Activated CD8-positive, alpha-beta memory T cell treated with anti-CD3 and anti-CD28 coated beads, Interleukin-2, amount 50 U/mL, for 1 hour (primary cell): ENCODE data around the gene CYP4V2.
"Not testable (repeated sequence)": the region's sequence is repeated elsewhere in the genome, so short reads cannot be mapped to it uniquely, and the experiment has no call there.

Source experiments
- DNase-seq: peaks from one replicate; pipeline ENCODE4 v3.0.0-alpha.2; 2020; ENCODE audit errors: extremely low read depth

Gene CYP4V2

GRCh38 chr4:186228514-186228894, 37.1 kb downstream of the CYP4V2 start:
- DNase-seq, result no peak

- DNase-seq, result no peak
Measured at GRCh38 chr4:186234367-186234766, 43.0 kb downstream of the CYP4V2 start.

GRCh38 chr4:186236126-186236525, 44.8 kb downstream of the CYP4V2 start:
- no peak for DNase-seq

GRCh38 chr4:186240452-186240847, 49.1 kb downstream of the CYP4V2 start:
- no peak for DNase-seq

DNA sequence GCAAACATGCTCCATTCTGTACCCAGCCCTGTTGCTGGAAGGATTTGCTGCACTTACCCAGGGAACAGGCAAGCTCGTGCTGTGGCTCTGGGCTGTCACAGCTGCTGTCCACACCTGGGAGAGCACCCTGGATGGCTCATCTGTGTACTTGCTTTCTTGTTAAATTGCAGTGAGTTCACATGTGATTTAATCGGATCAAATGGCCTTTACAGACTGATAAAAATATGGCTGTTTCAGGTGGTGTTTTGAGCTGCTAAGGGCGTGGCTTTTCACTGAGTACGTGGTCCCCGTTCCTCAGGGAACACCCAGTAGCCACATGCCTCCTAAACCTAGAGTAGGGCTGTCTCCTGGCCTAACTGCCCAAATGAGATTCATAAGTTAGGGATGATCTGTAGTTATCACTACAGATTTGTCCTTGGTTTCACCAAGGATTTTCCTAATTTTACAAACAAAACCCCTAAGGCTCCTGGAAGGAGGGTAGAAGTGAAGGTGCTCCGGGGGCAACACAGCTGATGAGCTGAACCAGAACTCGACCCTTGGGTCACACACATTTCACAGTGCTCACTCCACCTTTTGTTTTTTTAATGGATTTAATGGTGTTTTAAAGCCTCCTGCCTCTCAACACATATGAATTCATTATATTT, 49.6 kb downstream of the CYP4V2 start:
- DNase-seq, result no peak

DNA sequence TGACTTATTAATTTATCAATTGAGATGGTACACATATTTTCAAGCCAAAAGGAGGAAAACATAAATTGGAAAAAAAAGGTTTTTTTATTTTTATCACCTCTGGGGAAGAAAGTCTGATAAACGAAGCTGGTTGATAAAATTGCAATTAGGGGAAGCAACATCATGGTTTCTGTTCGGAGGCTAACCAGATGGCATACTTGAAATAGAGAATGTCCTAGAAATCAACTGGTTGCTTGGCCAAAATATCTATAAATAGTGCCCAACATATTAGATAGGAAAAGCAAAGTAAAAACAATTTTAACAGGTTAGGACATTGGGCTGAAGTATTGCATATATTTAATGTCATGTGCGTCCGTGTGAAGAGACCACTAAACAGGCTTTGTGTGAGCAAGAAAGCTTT, 50.2 kb downstream of the CYP4V2 start:
- no peak for DNase-seq

- not testable (repeated sequence) for DNase-seq
Measured at GRCh38 chr4:186242031-186242430, 50.7 kb downstream of the CYP4V2 start.

GRCh38 chr4:186243331-186243730, 52.0 kb downstream of the CYP4V2 start:
- no peak for DNase-seq

DNA sequence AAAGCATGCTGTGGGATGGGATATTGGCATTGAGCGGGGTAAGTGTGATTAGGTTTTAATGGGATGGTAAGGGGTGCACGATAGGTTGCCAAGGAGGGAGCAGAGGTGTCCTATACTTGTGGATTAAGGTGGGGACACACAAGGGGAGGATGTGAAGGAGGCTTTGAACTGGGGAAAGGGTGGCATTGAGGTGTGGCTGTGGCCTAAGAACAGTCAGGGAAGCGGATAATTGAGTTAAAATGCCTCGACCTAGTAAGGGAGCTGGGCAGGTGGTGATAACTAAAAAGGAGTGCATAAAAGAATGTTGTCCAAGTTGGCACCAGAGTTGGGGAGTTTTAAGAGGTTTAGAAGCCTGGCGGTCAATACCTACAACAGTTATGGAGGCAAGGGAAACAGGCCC, 53.5 kb downstream of the CYP4V2 start:
- no peak for DNase-seq

- DNase-seq, result not testable (repeated sequence)
Measured at GRCh38 chr4:186247062-186247752, 55.8 kb downstream of the CYP4V2 start.

GRCh38 chr4:186248643-186249042, 57.3 kb downstream of the CYP4V2 start:
- DNase-seq, result no peak

DNA sequence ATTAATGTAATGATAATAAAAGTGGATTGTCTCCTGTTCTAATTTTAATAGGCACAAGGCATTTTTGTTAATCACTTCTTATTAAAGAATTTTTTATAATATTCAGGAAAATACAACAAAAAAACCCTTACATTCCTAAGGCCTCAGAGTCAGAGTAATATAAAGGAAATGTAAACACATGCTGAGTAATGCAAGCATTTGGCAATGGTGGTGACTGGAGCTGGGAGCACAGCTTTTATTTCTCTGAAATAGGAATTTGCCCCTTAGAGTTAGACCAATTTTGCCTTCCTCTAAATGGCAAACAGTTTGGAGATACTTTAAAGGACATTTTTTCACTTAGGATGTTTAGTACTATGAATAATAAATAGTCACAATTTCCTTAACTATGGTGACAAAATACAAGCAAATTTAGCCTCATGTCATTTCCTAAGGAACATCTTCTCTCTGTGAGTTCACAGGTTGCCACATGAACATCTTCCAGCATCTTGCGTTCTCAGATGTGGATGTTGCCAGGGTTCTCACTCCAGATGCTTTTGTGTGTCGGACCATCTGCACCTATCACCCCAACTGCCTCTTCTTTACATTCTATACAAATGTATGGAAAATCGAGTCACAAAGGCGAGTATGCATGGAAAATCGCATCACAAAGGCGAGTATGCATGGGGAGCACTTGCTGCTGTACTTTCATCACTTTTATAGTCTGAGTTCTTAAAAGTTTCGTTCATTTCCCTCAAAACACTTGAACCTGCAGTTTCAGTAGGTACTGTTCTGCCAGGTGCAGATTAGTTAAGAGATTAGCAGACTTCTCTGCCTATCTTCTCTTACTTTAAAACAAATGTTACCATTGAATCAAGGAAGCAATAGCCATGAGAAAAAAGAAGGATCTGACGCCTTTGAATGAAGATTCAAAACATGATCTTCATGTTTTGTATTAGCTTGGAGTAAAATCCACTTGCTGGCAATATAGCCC, 58.7 kb downstream of the CYP4V2 start:
- no peak for DNase-seq

- DNase-seq, result no peak
Measured at GRCh38 chr4:186250760-186251159, 59.4 kb downstream of the CYP4V2 start.

- DNase-seq, result no peak
Measured at GRCh38 chr4:186255122-186255521, 63.8 kb downstream of the CYP4V2 start.

DNA sequence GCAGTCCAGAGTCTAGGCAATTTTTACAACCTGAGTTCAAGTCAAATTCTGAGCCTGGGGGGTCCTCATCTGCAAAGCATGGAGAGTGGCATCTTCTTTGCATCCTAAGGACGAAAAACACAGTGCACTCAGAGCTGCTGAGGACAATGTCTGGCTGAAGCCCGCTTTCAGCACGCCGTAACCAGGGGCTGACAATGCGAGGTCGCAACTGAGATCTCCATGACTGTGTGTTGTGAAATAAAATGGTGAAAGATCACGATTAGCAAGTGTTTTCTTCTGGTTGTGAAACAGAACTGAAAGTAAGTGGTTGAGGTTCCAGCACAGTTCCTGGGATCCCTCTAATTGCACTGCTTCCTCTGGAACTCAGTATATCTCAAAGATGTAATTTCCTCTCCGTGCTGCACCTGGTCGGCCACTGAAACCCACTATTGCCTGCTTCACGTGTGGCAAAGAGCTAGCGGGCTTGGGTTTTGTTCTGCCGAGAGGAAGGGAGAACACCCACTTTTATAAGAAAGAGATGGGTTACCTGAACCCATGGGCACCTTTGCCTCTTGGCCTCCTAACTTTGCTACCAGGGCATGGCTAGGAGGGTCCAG, 66.9 kb downstream of the CYP4V2 start:
- DNase-seq, result no peak

- no peak for DNase-seq
Measured at GRCh38 chr4:186260117-186260503, 68.7 kb downstream of the CYP4V2 start.
